ENCODE measurements around the gene POLRMT.

Gene POLRMT

GRCh38 chr19:650121-650520 is 16.8 kb upstream of the POLRMT start:
- H3K4me3 ChIP-seq (replicated peaks in 1 of 2; ENCODE audit: low read depth in 2 of 2, low read length in 2 of 2), result no peak overlapping the region
- no peak for DNase-seq (ENCODE audit: low read depth in 2 of 2)
- no peak for TF ChIP-seq CTCF (IDR thresholded peaks at IDR 0.05; ENCODE audit: low read depth, low read length)

GRCh38 chr19:648904-649801 is 15.8 kb upstream of the POLRMT start:
- TF ChIP-seq CTCF (IDR thresholded peaks at IDR 0.05; ENCODE audit: low read depth, low read length), result no peak
- no peak for DNase-seq (ENCODE audit: low read depth in 2 of 2)
- H3K4me3 ChIP-seq (replicated peaks in 1 of 2; ENCODE audit: low read depth in 2 of 2, low read length in 2 of 2), result no peak overlapping the region

- no peak for TF ChIP-seq CTCF (IDR thresholded peaks at IDR 0.05; ENCODE audit: low read depth, low read length)
- no peak for DNase-seq (ENCODE audit: low read depth in 2 of 2)
- H3K4me3 ChIP-seq (replicated peaks in 1 of 2; ENCODE audit: low read depth in 2 of 2, low read length in 2 of 2), result no peak overlapping the region
These were observed 15.0 kb upstream of the POLRMT start for GRCh38 chr19:648305-648704.

- TF ChIP-seq CTCF (IDR thresholded peaks at IDR 0.05; ENCODE audit: low read depth, low read length), result no peak
- no peak overlapping the region for H3K4me3 ChIP-seq (replicated peaks in 1 of 2; ENCODE audit: low read depth in 2 of 2, low read length in 2 of 2)
- DNase-seq (ENCODE audit: low read depth in 2 of 2), result no peak
These were observed 14.4 kb upstream of the POLRMT start for GRCh38 chr19:647566-648284.

- DNase-seq (ENCODE audit: low read depth in 2 of 2), result no peak
- no peak for TF ChIP-seq CTCF (IDR thresholded peaks at IDR 0.05; ENCODE audit: low read depth, low read length)
- no peak overlapping the region for H3K4me3 ChIP-seq (replicated peaks in 1 of 2; ENCODE audit: low read depth in 2 of 2, low read length in 2 of 2)
These were observed 13.6 kb upstream of the POLRMT start for GRCh38 chr19:646779-647565.

- no peak for TF ChIP-seq CTCF (IDR thresholded peaks at IDR 0.05; ENCODE audit: low read depth, low read length)
- no peak overlapping the region for H3K4me3 ChIP-seq (replicated peaks in 1 of 2; ENCODE audit: low read depth in 2 of 2, low read length in 2 of 2)
- no peak for DNase-seq (ENCODE audit: low read depth in 2 of 2)
These were observed 12.8 kb upstream of the POLRMT start for GRCh38 chr19:645912-646778.

Data from cardiac fibroblast (primary cell).